Heart left ventricle (tissue), 13 donors: ENCODE results near the gene FAAP24.
"Not testable (repeated sequence)": the region's sequence is repeated elsewhere in the genome, so short reads cannot be mapped to it uniquely, and the experiment has no call there.

Experiments used
- POLR2A ChIP-seq, 2 donors: fragments of 450-650 bp; IDR thresholded peaks; one replicate each; pipeline ENCODE4 v1.6.1; 2017; ENCODE audit warnings: antibody characterized with exemption in 2 of 2, mild to moderate bottlenecking in 2 of 2, moderate library complexity in 2 of 2
- TF ChIP-seq, protein P1 (sequence below), 12 donors: fragments of 200-600 bp; sonication (generic) in 4 of 12; IDR thresholded peaks; one replicate each; pipeline versions ENCODE4 v1.5.0 to v1.8.0; 2018 to 2022; ENCODE audit warnings: antibody characterized with exemption in 12 of 12, mild to moderate bottlenecking in 5 of 12
- donor health status: ischemic (EF 13 %, LVEDD 7.1; RV severe dilation, severe dysfunction).
- donor health status: DM: no; HTN: yes; CAD: no.
- donor health status: DM: no; HTN: no; CAD: no.
- donor health status: ischemic (EF 25% LVEDD 6.9; RV normal size, moderate dysfunction).
- donor health status: ischemic (EF 25% LVEDD 5.7; RV mildly dilated, moderate dysfunction).
- donor health status: ischemic (EF 35%, LVEDD 5.7; RV mildly dilated, moderate dysfunction).
- donor health status: nonischemic (EF 11% LVEDD 7.7; RV severe dilation, severe dysfunction).
- donor health status: DM: yes; HTN: yes; CAD: no.
- donor health status: PGD.
- donor health status: ischemic (EF 29% LVEDD 5.4; RV normal size, mild dysfunction).
- donor health status: nonischemic (EF 23%, LVEDD 6.1; RV moderate dilation, normal function).

DNA sequence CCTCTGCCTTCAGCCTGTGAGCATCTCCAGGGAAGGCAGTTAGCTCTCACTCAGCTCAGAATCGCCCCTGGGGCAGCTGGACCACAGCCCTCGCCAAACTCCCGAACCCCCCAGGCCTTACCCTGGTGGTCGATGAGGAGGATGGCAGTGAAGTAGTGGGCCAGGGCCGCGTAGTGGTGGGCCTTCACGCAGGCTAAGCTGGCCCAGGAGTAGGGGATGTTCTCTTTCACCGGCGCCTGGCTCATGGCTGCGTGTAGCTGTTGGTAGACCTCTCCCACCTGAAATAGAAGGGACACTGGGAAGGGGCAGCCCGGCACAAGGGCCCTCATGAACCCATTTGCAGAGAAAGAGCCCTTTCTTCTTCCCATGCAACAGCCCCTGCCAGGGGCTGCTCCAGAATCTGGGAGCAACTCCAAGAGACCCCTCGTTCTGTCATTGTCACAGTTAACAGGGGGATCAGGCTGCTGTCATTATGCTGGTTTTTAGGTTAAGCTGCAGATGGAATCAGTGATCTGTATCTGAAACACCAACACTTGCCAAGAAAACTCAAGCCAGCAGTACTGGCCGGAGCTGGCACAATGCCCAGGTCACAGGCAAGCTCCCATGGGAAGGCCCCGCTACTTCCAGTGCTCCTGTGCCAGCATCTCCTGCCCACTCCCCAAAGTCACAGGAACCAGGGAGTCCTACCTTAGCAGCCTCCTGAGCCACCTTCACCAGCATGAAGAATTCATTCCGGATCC is 30.3 kb downstream of the FAAP24 start:
- TF ChIP-seq, protein P1, sequence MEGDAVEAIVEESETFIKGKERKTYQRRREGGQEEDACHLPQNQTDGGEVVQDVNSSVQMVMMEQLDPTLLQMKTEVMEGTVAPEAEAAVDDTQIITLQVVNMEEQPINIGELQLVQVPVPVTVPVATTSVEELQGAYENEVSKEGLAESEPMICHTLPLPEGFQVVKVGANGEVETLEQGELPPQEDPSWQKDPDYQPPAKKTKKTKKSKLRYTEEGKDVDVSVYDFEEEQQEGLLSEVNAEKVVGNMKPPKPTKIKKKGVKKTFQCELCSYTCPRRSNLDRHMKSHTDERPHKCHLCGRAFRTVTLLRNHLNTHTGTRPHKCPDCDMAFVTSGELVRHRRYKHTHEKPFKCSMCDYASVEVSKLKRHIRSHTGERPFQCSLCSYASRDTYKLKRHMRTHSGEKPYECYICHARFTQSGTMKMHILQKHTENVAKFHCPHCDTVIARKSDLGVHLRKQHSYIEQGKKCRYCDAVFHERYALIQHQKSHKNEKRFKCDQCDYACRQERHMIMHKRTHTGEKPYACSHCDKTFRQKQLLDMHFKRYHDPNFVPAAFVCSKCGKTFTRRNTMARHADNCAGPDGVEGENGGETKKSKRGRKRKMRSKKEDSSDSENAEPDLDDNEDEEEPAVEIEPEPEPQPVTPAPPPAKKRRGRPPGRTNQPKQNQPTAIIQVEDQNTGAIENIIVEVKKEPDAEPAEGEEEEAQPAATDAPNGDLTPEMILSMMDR (IDR thresholded peaks at IDR 0.05) = not testable (repeated sequence)
- not testable (repeated sequence) for TF ChIP-seq POLR2A (IDR thresholded peaks at IDR 0.05)
